Heart right ventricle (tissue), 16 donors: ENCODE measurements around the gene NCKAP5. TPM values are rescaled to one million over a fixed set of nuclear protein-coding genes. Genes with fewer than 3 reads are reported as not detected.

Experiments
- ATAC-seq, 8 donors: fragments of 200-7000 bp; cut with Tn5 transposase; one replicate each; pipeline ENCODE4 v1.9.1; 2020; ENCODE audit warnings: mild to moderate bottlenecking in 8 of 8, moderate library complexity in 8 of 8, moderate number of reproducible peaks in 1 of 8
- DNase-seq, 2 donors: peaks; one replicate each; pipeline ENCODE4 v3.0.0-alpha.2; 2020
- H3K27ac ChIP-seq, 10 donors: fragments of 200-600 bp; sonication (generic) in 2 of 10; one replicate each; pipeline versions ENCODE4 v1.5.0 to v1.8.0; 2020 to 2022; ENCODE audit warnings: mild to moderate bottlenecking in 3 of 10
- H3K27me3 ChIP-seq, 7 donors: fragments of 200-600 bp; one replicate each; pipeline ENCODE4 v1.8.0; 2021 to 2022; ENCODE audit warnings: mild to moderate bottlenecking in 2 of 7
- H3K36me3 ChIP-seq, 9 donors: fragments of 200-600 bp; sonication (generic) in 1 of 9; one replicate each; pipeline versions ENCODE4 v1.5.0 to v1.8.0; 2020 to 2022; ENCODE audit warnings: mild to moderate bottlenecking in 2 of 9
- H3K4me1 ChIP-seq, 9 donors: fragments of 200-600 bp; sonication (generic) in 1 of 9; one replicate each; pipeline versions ENCODE4 v1.5.0 to v1.8.0; 2020 to 2022; ENCODE audit warnings: mild to moderate bottlenecking in 4 of 9
- H3K4me3 ChIP-seq, 10 donors: fragments of 200-600 bp; sonication (generic) in 2 of 10; one replicate each; pipeline versions ENCODE4 v1.5.0 to v1.8.0; 2020 to 2022; ENCODE audit warnings: mild to moderate bottlenecking in 7 of 10, moderate library complexity in 2 of 10
- H3K9me3 ChIP-seq, 11 donors: fragments of 200-600 bp in 10 of 11; sonication (generic) in 2 of 11; one replicate each; pipeline versions ENCODE4 v1.5.0 to v1.8.0; 2013 to 2022; ENCODE audit warnings: mild to moderate bottlenecking in 2 of 11, control low read depth in 1 of 11, moderate library complexity in 1 of 11
- CTCF ChIP-seq, 9 donors: fragments of 200-600 bp; sonication (generic) in 2 of 9; IDR thresholded peaks; one replicate each; pipeline versions ENCODE4 v1.5.0 to v1.8.0; 2021 to 2022; ENCODE audit warnings: antibody characterized with exemption in 9 of 9, mild to moderate bottlenecking in 5 of 9, moderate library complexity in 1 of 9
- WGBS, 2 donors: extraction: QIAGEN DNeasy Blood & Tissue Kit; methylation state at CpG; one replicate each; pipeline ENCODE4 v1.1.7; 2013; ENCODE audit warnings: inconsistent platforms in 1 of 2; 5-methylcytosine and 5-hydroxymethylcytosine counted together
- intact Hi-C, 10 donors: fragments of 100-400 bp; cut with DNase I; formaldehyde crosslinking; loops; one replicate each; pipeline versions ENCODE4 v1.11.1 to v1.14.2; 2022
- polyA plus RNA-seq, 2 donors: library from polyadenylated mRNA; stranded (reverse); fragments of 200-250 nt; gene quantifications; one replicate each; pipeline ENCODE4 v1.2.3, GENCODE V29; 2013
- total RNA-seq, 10 donors: library from RNA; stranded (reverse); fragmentation: NEBNext Ultra II Directional in 3 of 10; extraction: Animal tissue kit (Norgen Biotek cat#: 25700) in 3 of 10; gene quantifications; one replicate each; pipeline versions ENCODE4 v1.2.1 to v1.2.4, GENCODE V29; 2021 to 2023
- donor health status: Arrhythmogenic right ventricular cardiomyopathy.
- donor health status: ischemic (EF 13 %, LVEDD 7.1; RV severe dilation, severe dysfunction).
- donor health status: healthy with polysubstance abuse.
- donor health status: DM: no; HTN: yes; CAD: no.
- donor health status: DM: no; HTN: no; CAD: no.
- donor health status: ischemic (EF 25% LVEDD 6.9; RV normal size, moderate dysfunction).
- donor health status: ischemic (EF 25% LVEDD 5.7; RV mildly dilated, moderate dysfunction).
- donor health status: healthy.
- donor health status: DM: yes; HTN: yes; CAD: no.
- donor health status: Ischemic cardiomyopathy.
- donor health status: ischemic (EF 35%, LVEDD 5.7; RV mildly dilated, moderate dysfunction).
- donor health status: nonischemic (EF 11% LVEDD 7.7; RV severe dilation, severe dysfunction).
- donor health status: DM: yes; HTN: yes; CAD: no.
- donor health status: PGD.
- donor health status: ischemic (EF 29% LVEDD 5.4; RV normal size, mild dysfunction).
- donor health status: nonischemic (EF 23%, LVEDD 6.1; RV moderate dilation, normal function).

Gene NCKAP5
- total and polyA plus RNA-seq, 12 donors = 0.57 to 11.7 (median 6.2) TPM

DNA sequence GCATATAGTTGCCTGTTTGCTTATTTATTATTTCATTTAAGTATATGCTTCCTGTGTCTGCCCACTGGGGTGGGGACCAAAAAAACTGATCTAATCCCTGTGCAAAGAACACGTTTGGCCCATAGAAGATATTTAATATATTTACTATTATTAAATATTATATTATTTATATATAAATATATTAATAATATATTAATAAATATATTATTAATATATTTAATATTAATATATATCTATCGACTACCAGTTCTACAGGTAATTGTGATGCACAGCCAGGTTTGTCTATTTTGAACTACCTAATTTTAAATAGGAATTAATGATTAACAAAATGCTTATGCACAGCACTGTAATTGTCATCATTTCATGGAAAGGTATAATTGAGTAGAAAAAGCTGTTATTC, 609.4 kb downstream of the NCKAP5 start:
- Histone ChIP-seq H3K27ac (no peak overlapping the region), H3K9me3 (no peaks in the 10 kb centered on the region), H3K27me3 (no peaks in the 10 kb centered on the region), H3K4me1 (no peaks in the 10 kb centered on the region), H3K36me3 (no peaks in the 10 kb centered on the region), H3K4me3 (no peak overlapping the region)
- 88 to 91% methylated on average over 2 of the region's 2 CpGs for WGBS, 2 donors
- intact Hi-C loops = no loop called here
- TF ChIP-seq CTCF (IDR thresholded peaks at IDR 0.05) = no peak
- no peak for DNase-seq
- ATAC-seq = no peak

DNA sequence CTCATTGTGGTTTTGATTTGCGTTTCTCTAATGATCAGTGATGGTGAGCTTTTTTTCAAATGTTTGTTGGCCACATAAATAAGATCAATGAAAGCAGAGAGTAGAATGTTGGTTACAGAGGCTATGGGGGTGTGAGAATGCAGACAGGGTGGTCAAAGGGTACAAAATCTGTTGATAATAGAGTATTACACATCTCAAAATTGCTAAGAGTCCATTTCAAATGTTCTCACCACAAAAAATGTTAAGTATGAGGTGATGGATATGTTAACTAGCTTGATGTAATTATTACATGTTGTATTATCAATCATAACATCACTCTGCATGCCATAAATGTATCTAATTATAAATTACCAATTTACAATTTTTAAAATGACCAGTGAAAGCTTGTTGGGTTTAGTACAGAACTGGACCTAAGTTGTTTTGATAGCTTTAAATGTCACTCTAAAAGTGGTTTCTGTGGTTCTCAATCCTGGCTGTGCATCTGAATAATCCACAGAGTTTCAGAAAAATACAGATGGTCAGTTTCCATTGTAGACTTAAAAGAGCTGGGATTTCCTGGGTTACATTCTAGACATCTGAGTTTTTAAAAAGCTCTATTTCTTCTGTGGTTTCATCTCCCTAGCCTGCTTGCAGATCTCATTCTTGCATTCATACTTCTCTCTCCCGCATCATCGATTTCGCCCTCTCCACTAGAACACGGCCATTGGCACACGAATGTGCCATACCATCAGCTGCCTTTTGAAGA, 612.2 kb downstream of the NCKAP5 start:
- H3K27me3 ChIP-seq = no peaks in the 10 kb centered on the region
- no peak for ATAC-seq
- no peak for TF ChIP-seq CTCF (IDR thresholded peaks at IDR 0.05)
- H3K4me1 ChIP-seq = no peaks in the 10 kb centered on the region
- H3K36me3 ChIP-seq = no peaks in the 10 kb centered on the region
- WGBS, 2 donors = 86 to 88% methylated on average over 6 of the region's 6 CpGs
- DNase-seq = no peak
- no peaks in the 10 kb centered on the region for H3K9me3 ChIP-seq
- no peak overlapping the region for H3K4me3 ChIP-seq
- intact Hi-C loops = no loop called here
- H3K27ac ChIP-seq = no peak overlapping the region

DNA sequence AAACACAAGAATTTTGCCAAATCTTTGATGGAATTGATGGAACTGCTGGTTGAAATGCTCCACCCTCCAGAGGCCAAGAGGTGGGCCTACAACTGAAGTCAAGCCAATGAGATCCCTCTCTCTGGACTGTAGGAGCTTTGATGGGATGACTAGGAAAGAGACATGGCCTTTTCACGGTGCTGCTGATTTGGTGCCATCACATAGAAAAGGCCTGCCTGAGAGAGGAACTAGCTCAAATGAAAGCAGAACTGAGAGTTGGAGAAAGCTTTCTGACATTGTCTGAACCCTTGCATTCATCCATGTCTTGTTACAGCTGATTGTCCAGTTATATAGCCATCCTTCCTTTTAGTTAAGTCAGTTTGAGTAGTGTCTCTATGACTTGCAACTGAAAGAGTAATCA, 614.5 kb downstream of the NCKAP5 start:
- no peak overlapping the region for H3K4me3 ChIP-seq
- intact Hi-C loops = no loop called here
- 85 to 96% methylated on average over 1 of the region's 1 CpG for WGBS, 2 donors
- DNase-seq (no peak), ATAC-seq (no peak)
- no peak overlapping the region for H3K27ac ChIP-seq
- H3K27me3 ChIP-seq = no peaks in the 10 kb centered on the region
- H3K9me3 ChIP-seq = no peaks in the 10 kb centered on the region
- no peak for TF ChIP-seq CTCF (IDR thresholded peaks at IDR 0.05)
- H3K36me3 ChIP-seq = no peaks in the 10 kb centered on the region
- H3K4me1 ChIP-seq = no peaks in the 10 kb centered on the region

DNA sequence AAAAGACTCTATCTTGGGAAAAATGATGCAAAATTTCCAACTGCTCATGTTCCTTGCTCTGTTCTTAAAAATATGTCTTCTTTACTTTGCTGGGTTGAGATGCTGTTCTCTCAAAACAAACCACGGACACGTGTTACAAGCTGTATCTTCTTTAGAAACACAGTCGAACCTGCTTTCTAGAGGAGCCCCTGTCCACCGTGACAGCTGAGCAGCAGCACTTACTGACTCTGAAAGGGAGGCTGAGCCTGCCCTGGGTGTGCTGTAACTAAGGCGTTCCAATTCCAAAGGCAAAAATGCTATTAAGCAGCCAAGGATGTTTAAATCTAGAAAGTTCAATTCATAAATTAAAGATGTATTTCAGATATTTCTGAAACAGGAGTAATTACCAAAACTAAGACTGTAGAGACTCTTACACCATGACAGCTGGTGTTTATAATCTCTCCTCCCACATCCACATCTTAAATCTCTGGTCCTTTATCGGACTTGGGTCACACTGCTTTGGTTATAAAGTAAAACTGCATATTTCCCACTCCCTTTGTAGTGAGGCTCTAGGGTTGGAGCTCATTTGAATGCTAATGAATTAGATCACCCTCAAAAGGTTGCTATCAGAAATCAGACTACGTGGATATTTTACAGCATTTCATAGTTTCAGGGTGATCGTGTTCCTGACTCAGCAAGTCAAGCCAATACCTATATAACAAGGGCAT, 617.1 kb downstream of the NCKAP5 start:
- no peak for TF ChIP-seq CTCF (IDR thresholded peaks at IDR 0.05)
- Histone ChIP-seq H3K4me1 (no peaks in the 10 kb centered on the region), H3K27ac (no peak overlapping the region), H3K9me3 (no peaks in the 10 kb centered on the region), H3K4me3 (no peak overlapping the region), H3K27me3 (no peaks in the 10 kb centered on the region), H3K36me3 (no peaks in the 10 kb centered on the region)
- no peak for ATAC-seq
- WGBS, 2 donors = 60 to 66% methylated on average over 8 of the region's 8 CpGs
- no peak for DNase-seq
- intact Hi-C loops = no loop called here
